CD14-positive monocyte (primary cell): Measurements from ENCODE around the gene CARS2. TPM values are rescaled to one million over a fixed set of nuclear protein-coding genes. Genes with fewer than 3 reads are reported as not detected.

Experiments used
- DNase-seq, 3 donors: peaks; one replicate each; pipeline ENCODE4 v3.0.0-alpha.2; 2011 to 2022
- H2AFZ ChIP-seq: 2 replicates; pipeline ENCODE4 v1.6.0; 2012; ENCODE audit warnings: mild to moderate bottlenecking, low read depth, low read length, inconsistent platforms; ENCODE audit not compliant: insufficient read depth, poor library complexity, severe bottlenecking
- H3K27ac ChIP-seq, 2 donors: 1 replicate in 1 of 2; 2 replicates in 1 of 2; pipeline ENCODE4 v1.5.1; 2012 to 2013; ENCODE audit warnings: low read length in 2 of 2, control low read depth in 1 of 2, inconsistent platforms in 1 of 2, low read depth in 1 of 2, mild to moderate bottlenecking in 1 of 2
- H3K27me3 ChIP-seq, 2 donors: one replicate each; pipeline versions ENCODE4 v1.6.0 to v1.6.1; 2011 to 2013; ENCODE audit warnings: low read length in 2 of 2; ENCODE audit not compliant: control insufficient read depth in 2 of 2, insufficient read depth in 2 of 2
- H3K36me3 ChIP-seq, 2 donors: replicated peaks in 1 of 2; 1 replicate in 1 of 2; 2 replicates in 1 of 2; pipeline versions ENCODE4 v1.5.1 to v1.6.1; 2012 to 2013; ENCODE audit warnings: low read length in 2 of 2, control low read depth in 1 of 2, inconsistent platforms in 1 of 2, mild to moderate bottlenecking in 1 of 2; ENCODE audit not compliant: insufficient read depth in 2 of 2, control insufficient read depth in 1 of 2
- H3K4me1 ChIP-seq, 2 donors: 1 replicate in 1 of 2; 2 replicates in 1 of 2; pipeline versions ENCODE4 v1.5.1 to v1.6.1; 2012 to 2013; ENCODE audit warnings: low read length in 2 of 2, control low read depth in 1 of 2, inconsistent platforms in 1 of 2, mild to moderate bottlenecking in 1 of 2, moderate library complexity in 1 of 2; ENCODE audit not compliant: insufficient read depth in 2 of 2, control insufficient read depth in 1 of 2
- H3K4me2 ChIP-seq: replicated peaks from 2 replicates; pipeline ENCODE3; 2012; ENCODE audit warnings: low read length, moderate library complexity, mild to moderate bottlenecking; ENCODE audit not compliant: poor library complexity, severe bottlenecking; ENCODE audit errors: extremely low read depth
- H3K4me3 ChIP-seq, 3 experiments: fragments of 200-600 bp in 1 of 3; sonication (generic) in 1 of 3; replicated peaks in 1 of 3; 1 replicate in 2 of 3; 2 replicates in 1 of 3; pipeline ENCODE4 v1.5.1; 2011 to 2013; ENCODE audit warnings: low read length in 3 of 3, mild to moderate bottlenecking in 3 of 3, control low read depth in 2 of 3, low read depth in 2 of 3, inconsistent platforms in 1 of 3, moderate library complexity in 1 of 3
- H3K79me2 ChIP-seq: 2 replicates; pipeline ENCODE4 v1.6.0; 2012; ENCODE audit warnings: mild to moderate bottlenecking, control low read depth, inconsistent platforms, low read length, moderate library complexity; ENCODE audit not compliant: insufficient read depth
- H3K9ac ChIP-seq: 2 replicates; pipeline ENCODE4 v1.6.0; 2017; ENCODE audit warnings: low read length, mild to moderate bottlenecking; ENCODE audit not compliant: insufficient read depth, poor library complexity, severe bottlenecking
- H3K9me3 ChIP-seq, 2 donors: replicated peaks in 1 of 2; 1 replicate in 1 of 2; 2 replicates in 1 of 2; pipeline versions ENCODE4 v1.5.1 to v1.6.1; 2012 to 2013; ENCODE audit warnings: low read length in 2 of 2, control low read depth in 1 of 2; ENCODE audit not compliant: control insufficient read depth in 1 of 2, insufficient read depth in 1 of 2
- H4K20me1 ChIP-seq: 2 replicates; pipeline ENCODE4 v1.6.0; 2012; ENCODE audit warnings: mild to moderate bottlenecking, low read length, control low read depth, moderate library complexity; ENCODE audit not compliant: insufficient read depth
- H3K27ac Mint-ChIP-seq, 7 donors: one replicate each; pipeline ENCODE4 v1.8.0; 2020; ENCODE audit warnings: mild to moderate bottlenecking in 7 of 7, mixed read lengths in 7 of 7, moderate library complexity in 6 of 7, inconsistent platforms in 2 of 7
- H3K27me3 Mint-ChIP-seq, 3 donors: one replicate each; pipeline ENCODE4 v1.8.0; 2021 to 2022; ENCODE audit warnings: low read depth in 3 of 3, mild to moderate bottlenecking in 3 of 3, mixed read lengths in 3 of 3, moderate library complexity in 3 of 3, inconsistent platforms in 1 of 3
- H3K36me3 Mint-ChIP-seq, 2 donors: one replicate each; pipeline ENCODE4 v1.8.0; 2020; ENCODE audit warnings: mixed read lengths in 2 of 2, inconsistent platforms in 1 of 2, mild to moderate bottlenecking in 1 of 2
- H3K4me1 Mint-ChIP-seq: one replicate; pipeline ENCODE4 v1.8.0; 2020; ENCODE audit warnings: mild to moderate bottlenecking, mixed read lengths
- H3K4me3 Mint-ChIP-seq, 2 donors: one replicate each; pipeline ENCODE4 v1.8.0; 2020; ENCODE audit warnings: mild to moderate bottlenecking in 2 of 2, mixed read lengths in 2 of 2, moderate library complexity in 1 of 2
- H3K9me3 Mint-ChIP-seq, 7 donors: one replicate each; pipeline ENCODE4 v1.8.0; 2020 to 2022; ENCODE audit warnings: mixed read lengths in 7 of 7, mild to moderate bottlenecking in 6 of 7, moderate library complexity in 6 of 7, inconsistent platforms in 2 of 7
- CTCF ChIP-seq: fragments of 200-600 bp; IDR thresholded peaks from one replicate; pipeline ENCODE4 v1.8.0; 2022; ENCODE audit warnings: antibody characterized with exemption, mild to moderate bottlenecking
- WGBS: methylation state at CpG from one replicate; pipeline ENCODE4 v1.1.5; 2013; ENCODE audit warnings: missing lambda C conversion rate; ENCODE audit not compliant: insufficient coverage; 5-methylcytosine and 5-hydroxymethylcytosine counted together
- intact Hi-C, 2 donors: fragments of 100-400 bp; cut with micrococcal nuclease; formaldehyde crosslinking; loops; one replicate each; pipeline versions ENCODE4 v1.15.0 to v1.15.1; 2023
- polyA plus RNA-seq, 3 donors: library from polyadenylated mRNA; depleted of rRNA in 1 of 3; unstranded in 2 of 3; stranded (reverse) in 1 of 3; fragments of 300-500 nt in 2 of 3; fragments of >200 nt in 1 of 3; fragmentation: Illumina TruSeq in 2 of 3; gene quantifications; 1 replicate in 2 of 3; 2 replicates in 1 of 3; pipeline ENCODE4 v1.2.3, GENCODE V29; 2012 to 2021

CARS2 gene
- polyA plus RNA-seq, 3 donors: 130 to 305 (median 227) TPM

GRCh38 chr13:110683203-110683883, 22.6 kb downstream of the CARS2 start:
- Mint-ChIP-seq H3K9me3 (peaks cover 0 to 2% (median 0%) of the 10 kb centered on the region in 7 donors), H3K27ac (peak overlapping the region in 5 of 7 donors; percentile 46 to 85 (median 68)), H3K36me3 (peaks cover 65 to 85% of the 10 kb centered on the region in 2 donors), H3K4me1 (peaks cover 8% of the 10 kb centered on the region), H3K4me3 (no peak overlapping the region), H3K27me3 (no peaks in the 10 kb centered on the region)
- no peak for DNase-seq
- intact Hi-C loops: loop anchor here in 1 of 2 donors (5.0 kb wide), 1 partner anchor 34 kb away; no protein-coding TSS in a partner anchor
- H3K79me2 ChIP-seq: no peaks in the 10 kb centered on the region
- WGBS: no CpG with 5 or more reads among the region's 5 CpGs
- H3K36me3 ChIP-seq: peaks cover 66 to 96% of the 10 kb centered on the region in 2 donors
- no peaks in the 10 kb centered on the region for H4K20me1 ChIP-seq
- peak; percentile 72 for TF ChIP-seq CTCF
- no peaks in the 10 kb centered on the region for H3K4me1 ChIP-seq
- H3K27me3 ChIP-seq: no peaks in the 10 kb centered on the region
- no peak overlapping the region for H2AFZ ChIP-seq
- no peak overlapping the region for H3K4me3 ChIP-seq
- H3K9me3 ChIP-seq: no peaks in the 10 kb centered on the region
- H3K9ac ChIP-seq: no peak overlapping the region
- peak overlapping the region in 1 of 2 donors; percentile 52 for H3K27ac ChIP-seq
- no peak overlapping the region for H3K4me2 ChIP-seq

GRCh38 chr13:110682746-110683145, 23.2 kb downstream of the CARS2 start:
- H3K27ac Mint-ChIP-seq: peak overlapping the region in 1 of 7 donors; percentile 47
- no peaks in the 10 kb centered on the region for H4K20me1 ChIP-seq
- TF ChIP-seq CTCF: no peak
- no peak overlapping the region for H3K9ac ChIP-seq
- no peak for DNase-seq
- H3K4me2 ChIP-seq: no peak overlapping the region
- peaks cover 2% of the 10 kb centered on the region in 2 donors for H3K4me1 ChIP-seq
- peaks cover 66 to 96% of the 10 kb centered on the region in 2 donors for H3K36me3 ChIP-seq
- no peak overlapping the region for H3K4me3 ChIP-seq
- no peaks in the 10 kb centered on the region for H3K27me3 ChIP-seq
- peak overlapping the region in 1 of 2 donors; percentile 38 for H3K27ac ChIP-seq
- H3K4me3 Mint-ChIP-seq: no peak overlapping the region
- no peak overlapping the region for H2AFZ ChIP-seq
- 92% methylated on average over 8 of the region's 12 CpGs for WGBS
- peaks cover 64 to 85% of the 10 kb centered on the region in 2 donors for H3K36me3 Mint-ChIP-seq
- intact Hi-C loops: loop anchor here in 1 of 2 donors (5.0 kb wide), 1 partner anchor 35 kb away; no protein-coding TSS in a partner anchor
- H3K79me2 ChIP-seq: peaks cover 4% of the 10 kb centered on the region
- H3K9me3 ChIP-seq: no peaks in the 10 kb centered on the region
- no peaks in the 10 kb centered on the region for H3K27me3 Mint-ChIP-seq
- peaks cover 8% of the 10 kb centered on the region for H3K4me1 Mint-ChIP-seq
- H3K9me3 Mint-ChIP-seq: peaks cover 0 to 2% (median 0%) of the 10 kb centered on the region in 7 donors
